NAMALWA (cell line): Measurements from ENCODE around the gene TMEM151A.

Source experiments
- DNase-seq: peaks from one replicate; pipeline ENCODE4 v3.0.0-alpha.2; 2015; ENCODE audit warnings: low spot score

Gene TMEM151A

GRCh38 chr11:66283461-66284105, 8.1 kb upstream of the TMEM151A start:
- DNase-seq, result no peak

DNA sequence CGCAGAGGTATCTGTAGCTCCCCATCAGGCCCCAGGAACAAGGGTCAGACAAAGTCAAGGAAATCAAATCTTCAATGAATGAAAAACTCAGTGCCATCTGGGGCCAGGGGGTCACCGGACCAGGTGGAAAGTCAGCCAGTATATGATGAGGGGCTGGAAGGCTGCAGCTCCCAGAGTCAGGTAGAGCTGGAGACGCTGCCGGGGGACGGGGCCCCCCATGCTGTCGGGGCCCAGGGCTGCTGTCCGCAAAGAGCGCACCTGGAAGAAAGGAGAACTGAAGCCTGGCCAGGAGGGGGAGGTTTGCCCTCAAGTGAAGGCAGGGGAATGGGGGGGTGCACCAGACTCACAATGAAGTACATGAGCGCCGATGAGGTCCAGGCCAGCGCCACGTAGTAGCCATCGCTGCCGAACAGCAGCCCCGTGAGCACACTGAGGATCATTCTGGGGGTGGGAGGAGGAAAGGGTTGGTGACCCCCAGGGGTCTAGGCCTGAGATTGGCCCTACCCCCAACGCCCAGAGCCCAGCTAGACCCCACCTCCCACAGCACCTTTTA, 7.1 kb upstream of the TMEM151A start:
- DNase-seq, result no peak

GRCh38 chr11:66285250-66285947, 6.3 kb upstream of the TMEM151A start:
- DNase-seq, result no peak

DNA sequence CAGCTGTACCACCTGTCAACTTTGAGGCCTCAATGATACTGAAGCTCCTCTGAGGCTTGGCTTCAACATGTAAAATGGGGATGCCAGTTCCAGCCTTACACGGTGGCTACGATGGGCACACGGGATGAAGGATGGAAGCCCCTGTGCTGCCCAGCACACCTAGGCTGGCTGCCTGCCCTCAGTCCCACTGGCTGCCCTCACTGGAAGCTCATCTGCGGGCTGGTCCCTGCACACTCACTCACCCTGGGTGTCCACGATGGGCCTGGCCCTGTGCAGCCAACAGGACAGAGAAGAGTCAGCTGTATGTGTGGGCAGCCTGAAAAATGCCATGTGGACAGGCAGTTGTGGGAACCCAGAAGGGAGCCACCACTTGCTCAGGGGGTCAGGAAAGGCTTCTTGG, 5.0 kb upstream of the TMEM151A start:
- DNase-seq, result no peak

- DNase-seq, result no peak
These were observed 4.3 kb upstream of the TMEM151A start for GRCh38 chr11:66287211-66287888.

- peak; percentile 38 for DNase-seq
These were observed 3.6 kb upstream of the TMEM151A start for GRCh38 chr11:66287889-66288670.

GRCh38 chr11:66288671-66289547, 2.8 kb upstream of the TMEM151A start, which contains the start of gene YIF1A:
Gene YIF1A (minus strand): TSS chr11:66289143. CDS start chr11:66288985, 158 bp downstream.
- DNase-seq, result peak; percentile 99

- DNase-seq, result no peak
These were observed 2.0 kb upstream of the TMEM151A start for GRCh38 chr11:66289548-66290329.

- DNase-seq, result no peak
These were observed 1.4 kb upstream of the TMEM151A start for GRCh38 chr11:66290330-66290621.

DNA sequence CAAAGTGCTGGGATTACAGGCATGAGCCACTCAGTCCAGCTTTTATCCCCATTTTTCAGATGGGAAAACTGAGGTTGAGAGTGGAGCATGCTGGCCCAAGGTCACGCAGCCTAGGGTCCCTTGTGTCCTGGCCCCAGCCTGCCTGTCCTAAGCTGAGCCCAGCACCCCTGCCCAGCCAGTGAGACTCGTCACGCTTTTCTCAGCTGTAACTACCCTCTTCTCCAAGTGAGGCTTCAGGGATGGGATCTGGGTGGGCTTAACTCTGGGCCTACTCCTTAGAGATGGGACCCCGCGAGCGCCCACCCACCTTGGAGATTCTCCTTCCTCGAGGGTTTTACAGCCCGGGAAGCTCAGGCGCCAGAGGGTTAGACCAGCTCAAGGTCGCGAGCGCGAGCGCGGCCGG, 390 bp upstream of the TMEM151A start:
- DNase-seq, result no peak

GRCh38 chr11:66292543-66293332, 1.0 kb downstream of the TMEM151A start:
- DNase-seq, result no peak

- DNase-seq, result no peak
These were observed 1.7 kb downstream of the TMEM151A start for GRCh38 chr11:66293352-66293751.

GRCh38 chr11:66293777-66294625, 2.3 kb downstream of the TMEM151A start:
- no peak for DNase-seq

GRCh38 chr11:66294626-66295620, 3.2 kb downstream of the TMEM151A start:
- no peak for DNase-seq

GRCh38 chr11:66297610-66298009, 5.9 kb downstream of the TMEM151A start:
- DNase-seq, result no peak

DNA sequence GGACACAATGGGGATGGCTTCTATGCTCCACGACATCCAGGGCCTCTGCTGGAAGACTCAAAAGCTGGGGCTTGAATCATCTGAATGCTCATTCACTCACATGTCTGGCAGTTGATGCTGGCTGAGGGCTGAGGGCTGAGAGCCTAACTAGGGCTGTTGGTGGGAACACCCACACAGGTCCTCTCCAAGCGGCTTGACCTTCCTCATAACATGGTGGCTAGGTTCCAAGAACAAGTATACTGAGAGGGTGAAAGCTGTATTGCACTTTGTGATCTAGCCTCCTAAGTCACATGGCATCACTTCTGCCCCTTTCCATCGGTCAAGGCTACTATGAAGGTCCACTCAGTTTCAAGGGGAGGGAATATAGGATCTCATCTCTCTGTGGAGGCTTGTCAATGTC, 7.5 kb downstream of the TMEM151A start:
- DNase-seq, result no peak

- no peak for DNase-seq
These were observed 11.0 kb downstream of the TMEM151A start for GRCh38 chr11:66302656-66303055.
